ENCODE results near the gene MIS18A.

Gene MIS18A

GRCh38 chr21:32240851-32241687, 37.8 kb downstream of the MIS18A start:
- Histone ChIP-seq H3K4me1 (ENCODE audit: control insufficient read depth, insufficient read depth, low read length) (no peaks in the 10 kb centered on the region), H3K4me3 (ENCODE audit: low read length) (no peak overlapping the region), H3K27ac (ENCODE audit: low read length) (no peak overlapping the region), H3K36me3 (ENCODE audit: control insufficient read depth, insufficient read depth, low read length) (no peaks in the 10 kb centered on the region), H3K9me3 (ENCODE audit: control insufficient read depth, insufficient read depth, low read length) (no peaks in the 10 kb centered on the region), H3K27me3 (ENCODE audit: control insufficient read depth, insufficient read depth, low read length) (no peaks in the 10 kb centered on the region)
- no peak for DNase-seq (ENCODE audit: low read depth, low spot score)
- no CpG with 5 or more reads among the region's 7 CpGs for WGBS (ENCODE audit: insufficient coverage, insufficient read length)

- WGBS (ENCODE audit: insufficient coverage, insufficient read length) = no CpG with 5 or more reads among the region's 8 CpGs
- no peak overlapping the region for H3K27ac ChIP-seq (ENCODE audit: low read length)
- no peaks in the 10 kb centered on the region for H3K36me3 ChIP-seq (ENCODE audit: control insufficient read depth, insufficient read depth, low read length)
- H3K27me3 ChIP-seq (ENCODE audit: control insufficient read depth, insufficient read depth, low read length) = no peaks in the 10 kb centered on the region
- no peak overlapping the region for H3K4me3 ChIP-seq (ENCODE audit: low read length)
- no peaks in the 10 kb centered on the region for H3K4me1 ChIP-seq (ENCODE audit: control insufficient read depth, insufficient read depth, low read length)
- DNase-seq (ENCODE audit: low read depth, low spot score) = no peak
- H3K9me3 ChIP-seq (ENCODE audit: control insufficient read depth, insufficient read depth, low read length) = no peaks in the 10 kb centered on the region
These were observed 39.3 kb downstream of the MIS18A start for GRCh38 chr21:32239551-32239950.

- Histone ChIP-seq H3K36me3 (ENCODE audit: control insufficient read depth, insufficient read depth, low read length) (no peaks in the 10 kb centered on the region), H3K4me1 (ENCODE audit: control insufficient read depth, insufficient read depth, low read length) (no peaks in the 10 kb centered on the region), H3K4me3 (ENCODE audit: low read length) (no peak overlapping the region), H3K27ac (ENCODE audit: low read length) (no peak overlapping the region), H3K9me3 (ENCODE audit: control insufficient read depth, insufficient read depth, low read length) (no peaks in the 10 kb centered on the region), H3K27me3 (ENCODE audit: control insufficient read depth, insufficient read depth, low read length) (no peaks in the 10 kb centered on the region)
- no CpG with 5 or more reads among the region's 1 CpG for WGBS (ENCODE audit: insufficient coverage, insufficient read length)
- no peak for DNase-seq (ENCODE audit: low read depth, low spot score)
These were observed 40.8 kb downstream of the MIS18A start for GRCh38 chr21:32238063-32238462.

GRCh38 chr21:32237021-32237420, 41.8 kb downstream of the MIS18A start:
- WGBS (ENCODE audit: insufficient coverage, insufficient read length) = no CpG with 5 or more reads among the region's 3 CpGs
- no peak for DNase-seq (ENCODE audit: low read depth, low spot score)

GRCh38 chr21:32233722-32234301, 45.0 kb downstream of the MIS18A start:
- Histone ChIP-seq H3K4me1 (ENCODE audit: control insufficient read depth, insufficient read depth, low read length) (no peaks in the 10 kb centered on the region), H3K4me3 (ENCODE audit: low read length) (no peak overlapping the region), H3K27ac (ENCODE audit: low read length) (no peak overlapping the region), H3K36me3 (ENCODE audit: control insufficient read depth, insufficient read depth, low read length) (no peaks in the 10 kb centered on the region), H3K27me3 (ENCODE audit: control insufficient read depth, insufficient read depth, low read length) (no peaks in the 10 kb centered on the region), H3K9me3 (ENCODE audit: control insufficient read depth, insufficient read depth, low read length) (no peaks in the 10 kb centered on the region)
- WGBS (ENCODE audit: insufficient coverage, insufficient read length) = no CpG with 5 or more reads among the region's 4 CpGs
- no peak for DNase-seq (ENCODE audit: low read depth, low spot score)

More at GRCh38 chr21:32237021-32237420, 41.8 kb downstream of the MIS18A start:
- Histone ChIP-seq H3K9me3 (ENCODE audit: control insufficient read depth, insufficient read depth, low read length) (no peaks in the 10 kb centered on the region), H3K4me3 (ENCODE audit: low read length) (no peak overlapping the region), H3K4me1 (ENCODE audit: control insufficient read depth, insufficient read depth, low read length) (no peaks in the 10 kb centered on the region), H3K27me3 (ENCODE audit: control insufficient read depth, insufficient read depth, low read length) (no peaks in the 10 kb centered on the region), H3K36me3 (ENCODE audit: control insufficient read depth, insufficient read depth, low read length) (no peaks in the 10 kb centered on the region), H3K27ac (ENCODE audit: low read length) (no peak overlapping the region)

GRCh38 chr21:32233055-32233546, 45.7 kb downstream of the MIS18A start:
- no peak for DNase-seq (ENCODE audit: low read depth, low spot score)
- no peaks in the 10 kb centered on the region for H3K9me3 ChIP-seq (ENCODE audit: control insufficient read depth, insufficient read depth, low read length)
- H3K27ac ChIP-seq (ENCODE audit: low read length) = no peak overlapping the region
- H3K36me3 ChIP-seq (ENCODE audit: control insufficient read depth, insufficient read depth, low read length) = no peaks in the 10 kb centered on the region
- no peak overlapping the region for H3K4me3 ChIP-seq (ENCODE audit: low read length)
- no peaks in the 10 kb centered on the region for H3K27me3 ChIP-seq (ENCODE audit: control insufficient read depth, insufficient read depth, low read length)
- no CpG with 5 or more reads among the region's 4 CpGs for WGBS (ENCODE audit: insufficient coverage, insufficient read length)
- no peaks in the 10 kb centered on the region for H3K4me1 ChIP-seq (ENCODE audit: control insufficient read depth, insufficient read depth, low read length)

GRCh38 chr21:32226444-32226843, 52.4 kb downstream of the MIS18A start:
- Histone ChIP-seq H3K4me1 (ENCODE audit: control insufficient read depth, insufficient read depth, low read length) (no peaks in the 10 kb centered on the region), H3K27me3 (ENCODE audit: control insufficient read depth, insufficient read depth, low read length) (no peaks in the 10 kb centered on the region), H3K27ac (ENCODE audit: low read length) (no peak overlapping the region), H3K36me3 (ENCODE audit: control insufficient read depth, insufficient read depth, low read length) (no peaks in the 10 kb centered on the region), H3K4me3 (ENCODE audit: low read length) (no peak overlapping the region), H3K9me3 (ENCODE audit: control insufficient read depth, insufficient read depth, low read length) (no peaks in the 10 kb centered on the region)
- no CpG with 5 or more reads among the region's 1 CpG for WGBS (ENCODE audit: insufficient coverage, insufficient read length)
- DNase-seq (ENCODE audit: low read depth, low spot score) = no peak

Data from iPS DF 6.9 (cell line).